SW 1271 (cell line): Measurements from ENCODE around the gene PRDM16.

Source experiments
- DNase-seq, 2 experiments: peaks; one replicate each; lab custom pipeline; 2025; lab: John Stamatoyannopoulos, UW

Gene PRDM16

DNA sequence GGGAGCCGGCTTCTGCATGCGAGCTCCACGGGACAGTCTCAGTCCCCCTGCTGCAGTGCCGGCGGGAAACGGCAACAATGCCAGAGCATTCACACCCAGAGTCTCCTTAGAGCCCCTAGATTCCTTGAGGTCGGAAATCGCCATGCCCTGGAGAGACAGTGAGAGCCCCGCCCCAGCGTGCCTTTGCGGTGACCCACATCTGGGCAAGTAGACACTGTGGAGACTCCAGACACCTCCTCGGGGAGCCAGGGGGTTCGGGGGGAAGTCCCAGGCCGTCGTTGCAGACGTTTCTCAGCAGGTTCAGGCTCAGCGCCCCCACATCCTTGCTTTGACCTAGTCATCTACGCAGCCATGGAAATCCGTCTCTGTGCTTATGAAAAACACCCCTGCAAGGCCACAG is 304.2 kb downstream of the PRDM16 start:
- no peak for DNase-seq

DNA sequence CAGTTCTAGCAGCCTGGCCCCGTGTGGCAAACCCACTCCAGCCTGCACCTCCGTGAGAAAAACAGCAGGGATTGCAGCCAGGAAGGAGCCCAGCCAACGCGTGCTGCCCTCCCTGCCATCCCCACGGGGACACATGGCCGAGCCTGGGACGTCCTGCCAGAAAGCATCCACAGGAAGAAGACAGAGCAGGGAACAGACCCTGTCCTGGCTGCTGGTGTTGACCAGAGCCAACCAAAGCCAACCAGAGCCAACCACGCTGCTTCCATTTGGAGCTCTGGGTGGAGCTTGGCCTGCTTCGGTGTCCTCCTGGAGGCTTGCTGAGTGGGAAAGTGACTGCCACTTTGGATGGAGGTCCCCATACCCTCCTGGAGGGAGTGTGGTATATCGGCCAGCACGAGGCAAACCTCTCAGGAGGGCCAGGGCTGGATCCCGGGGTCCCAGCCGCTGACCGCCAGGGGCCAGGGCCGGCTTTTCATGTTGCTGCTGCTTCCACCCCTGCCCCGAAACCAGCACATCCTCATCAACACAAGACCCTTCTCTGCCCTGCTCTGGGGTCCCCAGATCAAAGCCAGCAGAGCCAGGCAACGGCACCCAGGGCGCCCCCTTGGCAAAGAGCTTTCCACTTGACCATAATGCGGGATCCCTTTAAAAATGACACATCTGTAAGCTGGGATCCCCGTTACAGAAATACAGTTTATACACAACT is 304.9 kb downstream of the PRDM16 start:
- DNase-seq: no peak

DNA sequence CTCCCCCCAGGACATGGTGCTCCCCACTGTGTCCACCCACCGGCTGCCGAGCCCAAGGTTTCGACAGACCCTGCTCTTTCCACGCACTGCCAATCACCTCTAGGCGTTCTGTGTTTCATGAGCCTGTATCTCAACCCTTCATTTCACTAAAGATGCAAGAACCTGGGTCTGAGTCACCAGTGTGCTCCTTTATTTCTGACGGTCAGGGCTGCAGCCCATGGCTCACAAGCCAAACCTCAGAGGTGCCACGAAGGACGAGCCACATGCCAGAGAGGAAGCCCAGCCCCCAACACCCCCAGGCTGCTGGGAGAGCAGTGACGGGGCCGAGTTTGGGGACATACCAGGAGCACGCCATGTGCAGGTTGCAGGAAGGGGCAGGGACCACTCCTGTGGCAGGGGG is 306.2 kb downstream of the PRDM16 start:
- DNase-seq: no peak

DNA sequence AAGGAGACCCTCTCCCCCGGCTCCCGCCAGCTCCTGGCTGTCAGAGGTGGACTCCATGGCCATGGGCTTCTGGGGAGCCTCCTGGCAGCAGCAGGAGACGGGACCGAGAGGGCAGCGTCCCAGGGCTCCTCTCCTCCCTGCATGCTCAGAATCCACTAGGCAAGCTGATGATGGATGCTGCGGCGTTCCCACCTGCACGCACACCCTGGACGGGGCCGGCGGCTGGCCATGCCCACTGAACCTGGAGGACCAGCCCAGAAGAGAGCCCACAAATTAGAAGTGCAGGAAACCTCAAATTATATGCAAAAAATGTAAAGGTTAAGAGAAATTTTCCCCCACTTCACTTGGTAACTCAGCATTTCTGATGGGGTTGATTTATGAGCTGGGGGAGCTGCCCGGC is 308.2 kb downstream of the PRDM16 start:
- no peak for DNase-seq

DNA sequence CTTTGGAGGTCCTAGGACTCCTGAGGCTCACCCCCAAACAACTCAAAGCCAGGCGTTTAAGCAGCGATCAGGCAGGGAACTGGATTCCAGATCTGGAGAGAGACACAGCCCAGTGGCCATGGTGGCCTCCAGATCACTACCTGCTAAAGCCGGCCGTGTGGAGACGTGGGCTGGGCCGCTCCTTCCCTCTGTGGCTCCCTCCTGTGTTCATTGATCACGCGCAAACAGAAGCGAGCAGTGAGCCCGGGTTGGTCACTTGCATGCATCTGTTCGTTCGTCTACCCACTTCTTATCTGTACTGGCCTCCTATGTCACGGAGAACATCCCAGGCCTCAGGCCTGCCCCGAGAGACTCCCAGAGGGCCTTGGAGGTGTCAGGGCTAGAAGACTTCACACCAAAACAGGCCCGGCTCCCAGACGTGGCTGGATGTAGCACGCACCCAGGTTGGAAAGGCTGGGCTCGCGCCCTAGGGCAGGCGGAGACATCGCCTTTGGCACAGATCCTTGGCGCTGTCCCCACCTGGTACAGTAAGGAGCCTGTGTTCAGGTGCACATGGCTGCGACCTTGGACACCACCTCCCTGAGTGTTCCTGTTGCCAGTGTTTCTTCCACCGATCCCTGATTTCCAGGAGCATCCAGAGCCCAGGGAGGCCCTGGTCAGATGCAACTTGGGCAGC is 308.7 kb downstream of the PRDM16 start:
- DNase-seq: no peak

DNA sequence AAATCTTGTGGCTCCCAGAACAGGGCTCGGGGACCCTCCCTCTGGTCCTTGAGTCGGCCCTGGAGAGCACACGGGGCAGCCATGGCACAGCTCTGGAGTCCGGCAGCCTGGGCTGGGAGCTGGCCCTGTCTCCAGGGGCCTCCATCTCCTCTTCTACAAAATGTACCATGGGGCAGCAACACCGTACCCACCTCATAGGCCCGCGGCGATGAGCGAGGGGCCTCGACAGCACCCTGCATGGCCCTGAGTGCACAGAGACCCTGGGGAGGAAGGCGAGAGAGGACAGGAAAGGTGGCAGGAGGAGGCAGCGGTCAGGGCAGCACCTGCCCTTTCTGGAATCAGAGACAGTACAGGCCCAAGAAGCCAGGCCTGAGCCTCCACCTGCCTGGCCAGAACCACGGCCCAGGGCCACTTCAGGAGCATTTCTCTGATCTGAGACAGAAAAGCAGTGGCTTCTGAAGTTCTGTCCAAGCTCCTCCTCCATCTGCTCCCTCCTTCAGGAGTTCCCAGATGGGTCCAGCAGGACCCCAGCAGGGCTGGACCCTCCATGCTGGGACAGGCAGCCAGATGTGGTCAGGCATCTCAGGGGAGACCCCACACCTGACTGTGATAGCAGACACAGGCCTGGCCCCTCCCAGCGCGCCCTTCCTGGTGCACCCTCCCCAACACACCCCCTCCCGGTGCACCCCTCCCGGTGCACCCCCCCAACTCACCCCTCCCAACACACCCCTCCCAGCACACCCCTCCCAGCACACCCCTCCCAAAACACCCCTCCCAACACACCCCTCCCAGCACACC is 309.6 kb downstream of the PRDM16 start:
- DNase-seq: no peak

DNA sequence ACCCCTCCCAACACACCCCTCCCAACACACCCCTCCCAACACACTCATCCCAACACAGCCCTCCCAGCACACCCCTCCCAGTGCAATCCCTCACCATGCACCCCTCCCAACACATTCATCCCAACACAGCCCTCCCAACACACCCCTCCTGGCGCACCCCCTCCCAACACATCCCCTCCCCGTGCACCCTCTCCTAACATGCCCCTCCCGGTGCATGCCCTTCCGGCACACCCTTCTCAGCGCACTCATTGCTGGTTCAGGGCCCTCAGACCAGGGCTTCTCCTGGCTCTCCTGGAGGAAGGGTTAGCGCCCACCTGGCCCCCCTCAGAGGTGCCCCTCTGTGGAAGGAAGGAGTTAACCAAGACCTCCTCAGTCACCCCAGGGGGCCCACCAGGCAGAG is 310.9 kb downstream of the PRDM16 start:
- no peak for DNase-seq

DNA sequence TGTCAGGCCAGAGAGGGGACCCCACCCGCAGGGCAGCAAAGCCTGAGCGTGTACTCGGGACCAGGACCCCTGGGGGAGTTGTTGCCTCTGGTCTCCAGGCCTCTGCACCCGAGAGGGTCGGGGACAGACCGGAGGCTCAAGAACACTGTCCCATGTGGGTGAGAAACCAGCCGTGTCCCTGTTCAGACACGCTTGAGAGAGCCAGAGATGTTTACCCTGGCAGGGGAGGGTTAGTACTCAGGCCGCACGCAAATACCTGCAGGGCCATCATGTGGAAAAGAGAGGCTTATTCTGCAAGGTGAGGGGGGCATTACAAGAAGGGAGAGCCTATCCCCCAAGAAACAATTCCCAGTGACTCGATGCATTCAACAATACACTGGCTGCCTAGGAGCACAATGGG is 311.5 kb downstream of the PRDM16 start:
- DNase-seq: no peak

DNA sequence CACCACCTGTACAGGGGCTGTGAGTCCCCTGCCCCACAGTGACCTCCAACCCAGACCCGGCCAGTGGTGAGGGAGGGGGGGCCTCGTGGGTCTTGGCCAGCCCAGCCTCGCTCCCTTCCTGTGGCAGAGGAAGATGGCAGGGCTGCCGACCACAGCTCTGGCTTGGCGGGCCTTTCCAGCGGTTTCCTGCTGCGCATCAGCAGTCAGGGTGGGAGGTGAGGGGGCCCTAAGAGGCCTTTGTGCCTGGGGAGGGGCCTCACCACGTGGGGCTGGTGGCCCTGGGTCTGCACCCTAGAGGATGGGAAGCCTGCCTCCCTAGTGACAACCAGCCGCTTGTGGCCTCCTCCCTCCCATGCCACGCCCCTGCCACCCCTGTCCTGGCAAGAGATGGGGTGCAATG is 312.9 kb downstream of the PRDM16 start:
- no peak for DNase-seq

DNA sequence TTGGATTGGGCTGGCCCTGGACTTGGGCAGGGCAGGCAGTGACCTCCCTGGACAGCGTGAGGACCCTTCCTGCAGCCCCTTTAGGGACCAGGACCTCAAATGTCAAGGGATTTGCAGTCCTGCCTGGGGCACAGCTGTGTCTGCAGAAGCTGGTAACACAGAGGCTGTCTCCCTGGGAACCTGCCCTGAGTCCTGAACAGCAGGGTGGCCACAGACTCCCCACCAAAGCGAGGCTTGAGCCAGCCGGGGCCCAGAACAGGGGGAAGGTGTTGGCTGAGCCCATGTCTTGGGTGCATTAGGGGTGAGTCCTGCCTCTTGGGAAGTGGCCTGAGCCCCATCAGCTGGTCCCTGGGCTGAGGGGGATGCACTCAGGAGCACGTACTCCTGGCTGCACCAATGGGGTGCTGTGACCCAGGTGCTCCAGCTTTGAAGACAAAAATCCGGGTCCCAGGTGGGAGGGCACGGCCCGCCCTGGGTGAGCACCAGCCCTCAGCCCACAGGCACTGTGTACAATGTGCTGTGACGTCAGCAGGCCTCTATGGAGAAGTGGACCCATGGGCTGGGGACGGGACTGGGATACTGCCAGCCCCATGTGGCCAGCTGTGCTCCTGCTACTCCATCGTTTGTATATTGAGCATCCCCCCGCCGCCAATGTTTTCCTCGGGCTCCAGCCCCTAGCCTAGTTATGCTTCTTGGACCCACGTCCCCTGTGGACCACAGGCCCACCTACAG is 313.5 kb downstream of the PRDM16 start:
- no peak for DNase-seq

DNA sequence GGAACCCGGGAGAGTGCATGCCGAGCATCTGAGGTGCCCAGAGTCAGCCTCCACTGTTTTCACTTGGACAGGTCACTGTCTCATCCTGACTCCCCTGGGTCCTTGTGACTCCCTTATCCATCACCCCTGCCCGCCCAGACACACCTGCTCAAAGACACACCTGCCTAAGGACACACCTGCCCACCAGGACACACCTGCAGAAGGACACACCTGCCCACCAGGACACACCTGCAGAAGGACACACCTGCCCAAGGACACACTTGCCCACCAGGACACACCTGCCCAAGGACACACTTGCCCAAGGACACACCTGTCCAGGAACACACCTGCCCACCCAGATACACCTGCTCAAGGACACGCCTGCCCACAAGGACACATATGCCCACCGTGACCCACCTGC is 314.7 kb downstream of the PRDM16 start:
- DNase-seq: no peak

DNA sequence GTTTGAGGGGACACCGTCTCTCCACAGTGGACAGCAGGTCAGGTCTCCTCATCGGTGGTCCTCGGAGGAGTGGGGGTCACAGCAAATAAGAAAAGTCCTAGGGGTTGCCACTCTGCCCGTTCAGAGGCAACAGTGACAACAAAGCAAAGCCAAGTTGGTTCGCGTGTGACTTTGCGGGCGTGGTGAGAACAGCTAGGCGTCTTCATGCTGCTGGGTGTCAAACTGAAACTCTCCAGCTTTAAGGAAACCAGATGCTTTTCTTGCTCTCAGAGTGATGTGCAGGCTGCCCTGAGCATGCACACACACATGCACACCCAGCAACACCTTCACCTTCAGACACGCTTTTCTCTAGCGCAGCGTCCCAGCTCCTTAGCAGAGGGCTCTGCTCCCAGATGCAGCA is 315.4 kb downstream of the PRDM16 start:
- no peak for DNase-seq

DNA sequence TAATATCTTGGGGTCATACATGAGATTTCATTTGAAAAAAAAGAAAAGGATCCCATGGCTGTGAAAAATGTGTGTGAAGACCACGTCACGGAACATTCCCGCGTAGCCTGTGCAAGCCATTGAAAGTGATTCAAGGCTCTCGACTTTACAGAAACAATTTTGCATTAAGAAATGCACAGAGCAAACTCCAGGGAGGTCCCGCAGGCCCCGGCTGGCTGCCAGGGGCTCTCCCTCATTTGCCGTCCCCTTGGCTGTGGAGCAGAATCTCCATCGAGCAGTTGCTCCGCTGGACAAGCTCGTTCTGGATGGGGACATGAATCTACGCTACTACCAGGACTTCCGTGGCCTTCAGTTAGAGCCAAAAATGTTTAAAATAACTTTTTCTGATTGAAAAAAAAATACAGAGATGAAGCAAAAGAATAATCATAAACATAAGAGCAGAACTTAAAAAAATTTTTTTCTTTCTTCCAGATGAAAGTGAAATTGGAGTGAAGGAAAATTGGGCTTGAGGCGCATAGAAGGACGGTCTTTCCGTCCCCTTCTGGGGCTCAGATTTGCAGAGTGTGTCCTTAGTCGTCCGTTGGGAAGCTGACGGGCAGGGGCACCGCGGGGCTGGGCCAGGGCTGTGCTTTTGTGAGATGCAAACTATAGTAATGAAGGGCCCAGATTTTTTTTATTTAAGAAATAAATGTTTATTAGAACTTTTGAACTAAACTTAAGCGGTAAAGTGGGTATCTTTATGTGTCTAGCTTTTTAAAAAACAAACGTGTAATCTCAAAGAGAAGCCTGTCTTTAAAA is 317.4 kb downstream of the PRDM16 start:
- no peak for DNase-seq

DNA sequence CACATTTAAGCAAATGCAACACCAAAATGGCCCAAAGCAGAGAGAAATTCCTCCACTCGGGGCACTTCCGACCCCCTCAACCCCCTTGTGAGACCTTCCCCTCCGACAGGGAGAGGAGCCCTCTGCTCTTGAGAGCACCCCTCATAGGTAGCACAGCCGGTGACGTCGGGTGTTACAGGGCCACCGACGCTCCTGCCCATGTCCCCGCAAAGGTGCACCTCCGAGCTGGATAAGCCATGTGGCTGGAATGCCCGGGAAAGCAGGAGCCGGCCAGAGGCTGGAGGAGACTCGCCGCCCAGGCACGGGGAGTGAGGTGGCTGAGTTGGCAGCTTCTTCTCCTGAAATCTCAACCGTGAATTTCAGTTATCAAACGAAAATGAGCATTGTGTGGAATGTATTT is 318.4 kb downstream of the PRDM16 start:
- no peak for DNase-seq

DNA sequence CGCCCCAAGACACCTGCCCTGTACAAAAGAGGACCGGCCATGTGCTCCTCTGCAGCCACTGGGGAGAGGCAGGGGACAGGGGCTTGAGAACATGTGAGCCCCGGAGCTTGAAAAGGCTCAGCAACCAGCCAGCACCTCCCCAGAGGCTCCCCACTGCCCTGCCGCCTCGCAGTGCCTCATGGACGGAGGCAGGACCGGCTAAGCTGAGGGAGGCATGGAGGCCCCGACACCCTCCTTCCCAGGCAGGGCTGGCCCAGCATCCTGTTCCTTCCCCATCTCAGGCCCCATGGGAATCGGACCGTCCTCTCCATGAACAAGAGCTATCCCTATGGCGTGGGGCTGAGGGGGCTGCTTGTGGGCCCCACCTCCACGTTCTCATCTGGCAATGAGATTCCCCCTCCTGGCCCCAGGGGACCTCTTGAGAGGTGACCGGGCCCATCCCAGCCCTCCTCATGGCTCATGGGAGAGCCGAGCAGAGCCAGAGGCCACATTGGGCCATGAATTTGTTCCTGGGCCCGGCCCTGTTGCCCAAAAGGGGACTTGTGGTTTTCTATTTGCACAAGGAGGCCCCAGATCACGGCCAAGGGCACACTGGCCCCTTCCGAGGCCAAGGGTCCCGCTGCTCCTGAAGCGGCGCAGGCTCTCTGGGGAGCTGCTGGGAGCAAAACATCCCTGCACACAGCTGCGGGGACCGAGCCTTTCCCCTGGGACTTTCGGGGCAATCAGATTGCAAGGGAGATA is 320.3 kb downstream of the PRDM16 start:
- DNase-seq: no peak

DNA sequence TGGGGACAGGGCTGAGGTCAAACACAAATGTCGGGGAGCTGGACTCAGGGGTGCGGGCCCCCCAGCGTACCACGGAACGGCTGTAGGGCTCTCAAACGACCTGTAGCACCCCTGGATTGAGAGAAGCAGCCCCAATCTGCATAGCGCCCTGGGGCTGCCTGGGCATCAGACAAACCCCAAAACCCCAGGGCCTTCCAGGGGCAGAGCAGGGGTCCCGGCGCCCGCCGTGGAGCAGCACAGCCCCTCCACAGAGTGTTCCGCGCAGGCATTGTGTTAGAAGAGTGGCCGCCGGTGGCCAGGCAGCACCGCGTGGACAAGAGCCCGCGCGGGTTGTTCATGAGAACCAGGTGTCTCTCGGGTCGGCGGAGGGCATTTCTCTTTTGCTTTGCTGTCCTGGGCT is 321.3 kb downstream of the PRDM16 start:
- DNase-seq: no peak

DNA sequence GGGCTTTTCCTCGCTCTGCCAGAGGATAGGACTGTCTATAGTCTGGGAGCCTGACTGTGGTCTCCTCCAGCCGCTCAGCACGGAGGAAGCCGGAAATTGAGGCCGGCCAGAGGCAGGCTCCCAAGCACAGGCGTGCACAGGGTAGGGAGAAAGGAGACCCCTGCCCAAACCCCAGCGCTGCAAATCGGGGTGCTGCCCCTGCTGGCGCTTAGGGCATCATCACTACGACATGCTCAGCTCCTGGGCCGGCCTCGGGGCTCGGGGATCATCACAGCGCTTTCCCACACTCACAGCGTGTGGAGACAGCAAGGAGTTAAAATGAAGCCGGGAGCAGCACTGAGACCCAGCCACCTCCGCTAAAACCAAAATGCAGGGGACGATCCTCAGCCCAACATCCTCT is 322.7 kb downstream of the PRDM16 start:
- no peak for DNase-seq

DNA sequence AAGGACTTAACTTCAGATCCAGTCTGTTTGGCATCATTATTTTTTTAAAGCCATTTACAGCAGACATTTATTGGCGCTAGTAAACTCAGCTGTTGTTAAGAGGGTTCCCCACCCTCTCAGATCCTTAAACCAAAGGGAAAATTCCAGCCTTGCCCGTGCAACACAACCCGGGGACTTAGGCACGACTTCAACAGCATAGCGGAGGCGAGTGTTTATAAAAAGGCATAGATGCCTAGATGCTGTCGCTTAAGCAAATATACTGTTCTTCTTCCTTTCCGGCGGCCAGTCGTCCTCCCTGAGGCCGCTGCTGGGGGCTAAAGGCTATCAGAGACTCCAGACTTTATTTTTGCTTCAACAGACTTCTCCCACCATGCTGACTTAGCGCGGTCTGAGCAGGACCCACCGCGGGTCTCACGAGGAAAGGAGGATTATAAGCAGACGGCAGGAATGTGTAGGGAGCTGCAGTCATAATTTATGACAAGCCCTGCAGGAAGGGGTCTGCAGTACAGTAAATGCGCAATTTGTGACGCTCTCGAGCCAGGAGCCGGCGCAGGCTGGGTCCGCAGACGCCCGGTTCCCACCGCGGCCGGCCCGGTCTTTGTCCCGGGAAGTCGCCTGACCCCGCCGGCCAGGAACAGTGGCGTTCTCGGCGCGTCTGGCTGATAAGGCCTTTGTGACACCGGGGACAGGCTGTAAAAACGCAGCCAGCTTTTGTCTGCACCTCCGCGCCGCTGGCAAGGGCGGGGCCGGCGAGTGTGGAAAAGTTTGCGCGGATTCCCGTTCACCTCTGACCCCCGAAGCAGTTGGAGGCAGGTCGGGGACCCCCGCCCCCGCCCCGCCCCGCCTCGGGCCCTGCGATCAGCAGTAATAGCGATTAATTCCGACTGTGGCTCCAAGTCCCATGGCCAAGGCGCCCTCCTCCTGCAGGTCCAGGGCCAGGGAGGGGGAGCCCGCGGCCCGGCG is 324.3 kb downstream of the PRDM16 start:
- DNase-seq: no peak

DNA sequence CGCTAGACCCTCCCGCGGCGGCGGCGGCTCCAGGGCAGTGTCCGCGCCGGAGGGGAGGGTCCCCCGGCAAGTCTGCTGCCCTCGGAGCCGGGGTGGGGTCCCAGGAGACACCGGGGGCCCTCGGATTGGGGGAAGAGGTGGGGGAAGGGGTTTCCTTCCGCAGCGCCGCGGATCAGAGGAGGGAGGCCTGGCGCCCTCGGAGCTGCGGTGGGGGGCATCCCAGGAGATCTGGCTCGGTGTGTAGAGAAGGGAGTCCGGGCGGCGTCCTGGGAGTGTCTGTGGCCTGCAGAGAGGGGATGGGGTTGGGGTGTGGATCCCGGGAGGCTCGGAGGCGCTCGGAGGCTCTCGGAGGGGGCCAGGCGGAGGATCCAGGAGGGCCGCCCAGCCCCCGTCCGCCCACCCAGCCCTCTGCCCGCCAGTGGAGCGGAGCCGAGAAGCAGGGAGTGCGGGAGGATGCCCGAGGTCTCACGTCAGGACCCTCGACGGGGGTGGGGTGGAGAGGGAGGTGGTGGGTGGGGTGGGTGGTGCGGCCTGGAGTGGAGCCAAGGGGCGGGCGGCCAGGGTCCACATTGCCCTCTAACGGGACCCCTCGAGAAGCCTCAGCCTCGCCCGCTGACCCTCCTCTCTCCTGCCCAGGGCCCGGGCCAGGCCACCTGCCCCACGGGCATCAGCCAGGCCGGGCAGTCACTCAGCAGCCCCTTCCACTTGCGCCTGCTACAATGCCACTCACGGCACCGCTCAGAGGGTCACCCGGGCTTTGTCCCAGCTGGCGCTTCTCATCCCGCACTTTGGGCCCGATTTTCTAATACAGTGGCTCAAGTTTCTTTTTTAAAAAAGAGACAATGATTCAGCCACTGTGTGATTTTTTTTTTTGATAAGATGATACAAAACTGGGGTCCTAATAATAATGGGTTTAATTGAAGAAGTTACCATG is 325.3 kb downstream of the PRDM16 start:
- no peak for DNase-seq
